K562 (cell line): Measurements from ENCODE around the gene CACNA1A. TPM values are rescaled to one million over a fixed set of nuclear protein-coding genes. Genes with fewer than 3 reads are reported as not detected.

Experiments
- ATAC-seq: fragments of 200-7000 bp; cut with Tn5 transposase; 3 replicates; pipeline ENCODE4 v1.9.1; 2020; ENCODE audit warnings: moderate library complexity
- BruUV-seq: library from RNA; stranded (reverse); fragments of 400-500 nt; replicated peaks from 2 replicates; lab custom pipeline; 2021; lab: Mats Ljungman, UMichigan
- CTCF ChIA-PET: fragments of 300-600 bp; formaldehyde crosslinking; extraction: SDS; loops from one replicate; lab custom pipeline; 2021; ENCODE audit warnings: low intra/inter-chr PET ratio; lab: Yijun Ruan, JAX
- POLR2A ChIA-PET: fragments of 300-600, 350-650 bp; sonication (Branson Sonifier 250); formaldehyde crosslinking; extraction: SDS; loops from one replicate; lab custom pipeline; 2021; ENCODE audit warnings: antibody characterized with exemption, inconsistent platforms; lab: Yijun Ruan, JAX
- DNase-seq, 4 experiments: peaks; one replicate each; pipeline versions ENCODE4 v3.0.0 to v3.0.0-alpha.2; 2011 to 2018; ENCODE audit warnings: low spot score in 3 of 4, mixed read lengths in 3 of 4; ENCODE audit errors: extremely low read depth in 1 of 4
- FAIRE-seq: peaks from 2 replicates; lab custom pipeline; 2011; peaks lifted over from hg19 to GRCh38; lab: Jason Lieb, UNC
- H2AFZ ChIP-seq: 2 replicates; pipeline ENCODE4 v1.6.0; 2011; ENCODE audit warnings: low read depth, low read length, control low read depth, inconsistent platforms
- H3K27ac ChIP-seq: fragments of 200-600 bp; 3 replicates; pipeline ENCODE4 v1.8.0; 2011; ENCODE audit warnings: low read depth, mild to moderate bottlenecking, control low read depth, inconsistent platforms, low read length, moderate library complexity, mixed read lengths; ENCODE audit errors: extremely low read depth
- H3K27me3 ChIP-seq, 2 experiments: fragments of 300-600 bp in 1 of 2; 2 replicates in 1 of 2; 3 replicates in 1 of 2; pipeline versions ENCODE4 v1.6.0 to v1.8.0; 2011; ENCODE audit warnings: inconsistent platforms in 2 of 2, low read length in 2 of 2, mild to moderate bottlenecking in 1 of 2, mixed read lengths in 1 of 2, moderate library complexity in 1 of 2; ENCODE audit not compliant: control insufficient read depth in 2 of 2, insufficient read depth in 2 of 2
- H3K36me3 ChIP-seq: fragments of 300-600 bp; 3 replicates; pipeline ENCODE4 v1.8.0; 2011; ENCODE audit warnings: mild to moderate bottlenecking, low read length, inconsistent platforms; ENCODE audit not compliant: control insufficient read depth, insufficient read depth
- H3K4me1 ChIP-seq, 2 experiments: fragments of 200-600 bp in 1 of 2; replicated peaks in 1 of 2; 2 replicates in 1 of 2; 3 replicates in 1 of 2; pipeline versions ENCODE4 v1.5.1 to v1.8.0; 2011; ENCODE audit warnings: inconsistent platforms in 2 of 2, low read length in 2 of 2, mild to moderate bottlenecking in 1 of 2, mixed read lengths in 1 of 2, moderate library complexity in 1 of 2; ENCODE audit not compliant: control insufficient read depth in 2 of 2, insufficient read depth in 2 of 2
- H3K4me2 ChIP-seq: 2 replicates; pipeline ENCODE4 v1.6.1; 2011; ENCODE audit warnings: low read length, control low read depth, inconsistent platforms, mixed read lengths; ENCODE audit not compliant: insufficient read depth
- H3K4me3 ChIP-seq: fragments of 200-600 bp; sonication (generic), shearing (Covaris generic); 2 replicates; pipeline ENCODE4 v1.5.1; 2016; ENCODE audit warnings: control low read depth, inconsistent platforms
- H3K79me2 ChIP-seq: fragments of 200-600 bp; 3 replicates; pipeline ENCODE4 v1.8.0; 2011; ENCODE audit warnings: low read length, inconsistent platforms; ENCODE audit not compliant: control insufficient read depth, insufficient read depth
- H3K9ac ChIP-seq, 2 experiments: 2 replicates each; pipeline versions ENCODE4 v1.6.0 to v1.6.1; 2011; ENCODE audit warnings: low read depth in 2 of 2, low read length in 2 of 2, control low read depth in 1 of 2, inconsistent platforms in 1 of 2, mild to moderate bottlenecking in 1 of 2, mixed read lengths in 1 of 2; ENCODE audit not compliant: insufficient read depth in 1 of 2
- H3K9me1 ChIP-seq: one replicate; pipeline ENCODE4 v1.6.0; 2011; ENCODE audit warnings: inconsistent platforms, mild to moderate bottlenecking, low read length, moderate library complexity; ENCODE audit not compliant: control insufficient read depth, insufficient read depth
- H3K9me3 ChIP-seq: replicated peaks from 2 replicates; pipeline ENCODE4 v1.5.1; 2011; ENCODE audit warnings: low read depth, low read length, inconsistent platforms; ENCODE audit not compliant: control insufficient read depth, insufficient read depth
- H4K20me1 ChIP-seq: replicated peaks from 2 replicates; pipeline ENCODE4 v1.6.1; 2011; ENCODE audit warnings: low read length, inconsistent platforms, mixed read lengths; ENCODE audit not compliant: control insufficient read depth, insufficient read depth
- CBX3 ChIP-seq, 2 experiments: IDR thresholded peaks; 1 replicate in 1 of 2; 2 replicates in 1 of 2; pipeline ENCODE4 v1.6.1; 2012; ENCODE audit warnings: inconsistent platforms in 2 of 2, low read length in 2 of 2, borderline replicate concordance in 1 of 2, control low read depth in 1 of 2
- CEBPB ChIP-seq: fragments of 450-650 bp; IDR thresholded peaks from 2 replicates; pipeline ENCODE4 v1.6.1; 2016; ENCODE audit warnings: missing genetic modification characterization, missing compliant biosample characterization
- GTF2A2 ChIP-seq: IDR thresholded peaks from 2 replicates; pipeline ENCODE4 v1.6.1; 2016; ENCODE audit warnings: mild to moderate bottlenecking, missing genetic modification characterization, missing compliant biosample characterization
- MTA1 ChIP-seq: fragments of 450-650 bp; IDR thresholded peaks from 2 replicates; pipeline ENCODE4 v1.6.1; 2017; ENCODE audit warnings: borderline replicate concordance
- NR2F6 ChIP-seq: fragments of 450-650 bp; formaldehyde crosslinking; IDR thresholded peaks from 2 replicates; pipeline ENCODE4 v1.4.0; 2020; ENCODE audit warnings: mild to moderate bottlenecking
- ZNF121 ChIP-seq: sonication (generic); formaldehyde crosslinking; conservative IDR thresholded peaks from 2 replicates; pipeline ENCODE4 v1.8.0; 2022; ENCODE audit warnings: missing genetic modification reagents
- WGBS: fragments of 100-300 bp; shearing (Covaris generic); methylation state at CpG from one replicate; pipeline ENCODE4 v1.1.6; 2016; ENCODE audit warnings: low coverage, mixed read lengths; ENCODE audit not compliant: insufficient coverage; ENCODE audit errors: missing lambda C conversion rate; 5-methylcytosine and 5-hydroxymethylcytosine counted together
- in situ Hi-C: fragments of 300-500 bp; cut with MboI; formaldehyde crosslinking; loops from 4 replicates; pipeline ENCODE4 v1.15.0; 2018; ENCODE audit warnings: inconsistent platforms, mixed read lengths
- intact Hi-C: fragments of 100-400 bp; cut with micrococcal nuclease; formaldehyde crosslinking; loops from 2 replicates; pipeline ENCODE4 v1.14.2; 2022
- polyA plus RNA-seq, 8 experiments: library from polyadenylated mRNA; depleted of rRNA in 4 of 8; stranded (reverse) in 5 of 8; unstranded in 3 of 8; fragments of >200 nt; fragmentation: Nextera tagmentation in 2 of 8; fragmentation: Illumina TruSeq in 1 of 8; extraction: Ambion mirVana in 2 of 8; extraction: Trizol in 1 of 8; gene quantifications; 2 replicates each; pipeline versions ENCODE4 v1.2.1 to v1.2.3, GENCODE V29; 2011 to 2014; ENCODE audit warnings: inconsistent platforms in 1 of 8, missing spikeins in 1 of 8
- total RNA-seq, 7 experiments: library from RNA; depleted of rRNA in 6 of 7; stranded (reverse); fragments of >200 nt in 6 of 7; fragmentation: Illumina TruSeq in 2 of 7; extraction: Trizol in 2 of 7; gene quantifications; 2 replicates each; pipeline versions ENCODE4 v1.2.1 to v1.2.3, GENCODE V29; 2011 to 2021; ENCODE audit warnings: low replicate concordance in 1 of 7
- TF ChIP-seq, protein P1 (sequence below): fragments of 250-450 bp; sonication (Bioruptor Pico); IDR thresholded peaks from 2 replicates; pipeline ENCODE4 v1.8.0; 2021; ENCODE audit warnings: mild to moderate bottlenecking, moderate library complexity
- TF ChIP-seq, protein P2 (sequence below): fragments of 450-650 bp; IDR thresholded peaks from 2 replicates; pipeline ENCODE4 v1.6.1; 2016

Gene CACNA1A
- total and polyA plus RNA-seq, 9 of the 15 experiments (the other 6 are each of a cell fraction or from before 2014, with no cell fraction given), result 0.03 to 0.20 (median 0.09) TPM; not detected in 1

DNA sequence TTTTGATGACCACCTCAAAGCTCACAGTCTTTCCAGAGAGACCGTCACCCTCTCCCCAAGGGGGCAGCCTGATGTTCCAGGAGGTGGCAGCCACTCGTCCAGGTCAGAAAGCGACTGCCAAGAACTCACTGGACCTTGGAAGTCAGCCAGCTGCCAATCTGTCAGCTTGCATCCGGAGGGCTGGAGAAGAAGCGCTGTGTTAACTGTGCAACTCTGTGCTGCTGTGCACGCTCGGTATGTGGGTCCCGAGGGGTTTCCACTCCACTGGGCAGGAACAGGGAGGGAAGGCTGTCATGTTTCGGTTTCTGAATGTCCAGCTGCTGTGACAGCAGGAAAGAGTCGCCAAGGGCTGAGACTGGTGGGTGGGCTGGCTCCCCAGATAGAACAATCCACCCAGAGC, 89.2 kb downstream of the CACNA1A start (continued):
- TF ChIP-seq, protein P1, sequence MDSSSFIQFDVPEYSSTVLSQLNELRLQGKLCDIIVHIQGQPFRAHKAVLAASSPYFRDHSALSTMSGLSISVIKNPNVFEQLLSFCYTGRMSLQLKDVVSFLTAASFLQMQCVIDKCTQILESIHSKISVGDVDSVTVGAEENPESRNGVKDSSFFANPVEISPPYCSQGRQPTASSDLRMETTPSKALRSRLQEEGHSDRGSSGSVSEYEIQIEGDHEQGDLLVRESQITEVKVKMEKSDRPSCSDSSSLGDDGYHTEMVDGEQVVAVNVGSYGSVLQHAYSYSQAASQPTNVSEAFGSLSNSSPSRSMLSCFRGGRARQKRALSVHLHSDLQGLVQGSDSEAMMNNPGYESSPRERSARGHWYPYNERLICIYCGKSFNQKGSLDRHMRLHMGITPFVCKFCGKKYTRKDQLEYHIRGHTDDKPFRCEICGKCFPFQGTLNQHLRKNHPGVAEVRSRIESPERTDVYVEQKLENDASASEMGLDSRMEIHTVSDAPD (CRISPR knock-in tag), result no peak
- TF ChIP-seq GTF2A2, result no peak
- TF ChIP-seq, protein P2, sequence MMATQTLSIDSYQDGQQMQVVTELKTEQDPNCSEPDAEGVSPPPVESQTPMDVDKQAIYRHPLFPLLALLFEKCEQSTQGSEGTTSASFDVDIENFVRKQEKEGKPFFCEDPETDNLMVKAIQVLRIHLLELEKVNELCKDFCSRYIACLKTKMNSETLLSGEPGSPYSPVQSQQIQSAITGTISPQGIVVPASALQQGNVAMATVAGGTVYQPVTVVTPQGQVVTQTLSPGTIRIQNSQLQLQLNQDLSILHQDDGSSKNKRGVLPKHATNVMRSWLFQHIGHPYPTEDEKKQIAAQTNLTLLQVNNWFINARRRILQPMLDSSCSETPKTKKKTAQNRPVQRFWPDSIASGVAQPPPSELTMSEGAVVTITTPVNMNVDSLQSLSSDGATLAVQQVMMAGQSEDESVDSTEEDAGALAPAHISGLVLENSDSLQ, result peak; percentile 25; the same call in 1 of the 2 replicates
- no peak for TF ChIP-seq MTA1
- no peak for TF ChIP-seq NR2F6 (CRISPR knock-in tag)
- no peak for TF ChIP-seq CBX3 (IDR thresholded peaks at IDR 0.05; ENCODE audit: borderline replicate concordance in 1 of 2, low read length in 2 of 2)
- TF ChIP-seq, all 486 proteins: peak for 3

DNA sequence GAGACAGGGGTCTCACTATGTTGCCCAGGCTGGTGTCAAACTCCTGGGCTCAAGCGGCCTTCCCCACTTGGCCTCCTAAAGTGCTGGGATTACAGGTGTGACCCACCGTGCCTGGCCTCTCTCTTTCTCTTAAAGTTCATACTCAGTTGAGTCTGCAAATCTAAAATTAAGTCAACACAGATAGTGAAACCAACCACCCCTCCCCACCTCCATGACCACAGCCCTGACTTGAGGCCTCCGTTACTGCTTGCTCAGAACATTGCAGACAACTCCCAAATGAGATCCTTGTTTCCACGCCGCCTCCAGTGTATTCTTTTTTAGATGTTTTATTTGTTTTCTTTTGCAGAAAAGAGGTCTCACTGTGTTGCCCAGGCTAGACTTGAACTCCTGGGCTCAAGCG, 94.4 kb downstream of the CACNA1A start:
- Histone ChIP-seq H3K79me2 (no peaks in the 10 kb centered on the region), H3K4me2 (no peak overlapping the region), H3K36me3 (no peaks in the 10 kb centered on the region)
- TF ChIP-seq ZNF121 (CRISPR knock-in tag) (0 out of 2 replicates have a peak, but pooled peaks have one; percentile 8), CEBPB (tag) (no peak)
- TF ChIP-seq, all 486 proteins: peak for 1
- ChIA-PET CTCF (no interaction called here), POLR2A (no interaction called here)
- no peak overlapping the region for H3K27ac ChIP-seq
- no peak overlapping the region for H3K9ac ChIP-seq
- intact Hi-C loops (no loop called here), in situ Hi-C loops (no loop called here)
- no peaks in the 10 kb centered on the region for H4K20me1 ChIP-seq
- BruUV-seq, result no TSS peak
- peaks cover 0 to 14% of the 10 kb centered on the region in 2 experiments; a peak in 2 of 5 replicates for H3K27me3 ChIP-seq
- ATAC-seq (no peak), DNase-seq (no peak), FAIRE-seq (no peak)
- no peaks in the 10 kb centered on the region for H3K9me1 ChIP-seq
- no peaks in the 10 kb centered on the region for H3K9me3 ChIP-seq
- no peak overlapping the region for H2AFZ ChIP-seq
- H3K4me1 ChIP-seq, result no peaks in the 10 kb centered on the region
- H3K4me3 ChIP-seq, result no peak overlapping the region
- WGBS, result 17% methylated on average over 6 of the region's 6 CpGs
